Activated T-cell treated with anti-CD3 and anti-CD28 coated beads for 1 hour (primary cell): ENCODE measurements around the gene KY.

Experiments
- DNase-seq: peaks from one replicate; pipeline ENCODE4 v3.0.0-alpha.2; 2020; ENCODE audit warnings: low read depth

The KY gene

GRCh38 chr3:134672571-134672970 lies 21.7 kb upstream of the KY start:
- DNase-seq: no peak

DNA sequence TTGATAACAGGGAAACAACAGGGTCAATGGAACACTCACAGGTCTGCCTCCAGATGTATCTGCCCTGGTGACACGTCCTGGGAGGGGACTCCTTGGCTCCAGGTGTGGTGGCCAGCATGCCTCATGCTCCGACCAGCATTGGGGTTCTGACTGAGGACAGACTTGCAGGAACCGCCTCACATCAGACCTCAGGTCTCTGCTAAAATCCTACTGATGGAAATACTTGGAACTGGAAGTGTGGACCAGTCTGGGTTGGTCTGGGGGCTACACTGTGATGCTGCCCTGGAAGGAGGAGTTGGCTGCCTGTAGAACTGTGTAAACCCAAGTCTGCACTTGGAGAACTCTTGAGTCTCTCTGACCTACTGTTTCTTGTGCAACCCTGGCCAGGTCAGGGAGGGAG lies 17.1 kb upstream of the KY start:
- no peak for DNase-seq

DNA sequence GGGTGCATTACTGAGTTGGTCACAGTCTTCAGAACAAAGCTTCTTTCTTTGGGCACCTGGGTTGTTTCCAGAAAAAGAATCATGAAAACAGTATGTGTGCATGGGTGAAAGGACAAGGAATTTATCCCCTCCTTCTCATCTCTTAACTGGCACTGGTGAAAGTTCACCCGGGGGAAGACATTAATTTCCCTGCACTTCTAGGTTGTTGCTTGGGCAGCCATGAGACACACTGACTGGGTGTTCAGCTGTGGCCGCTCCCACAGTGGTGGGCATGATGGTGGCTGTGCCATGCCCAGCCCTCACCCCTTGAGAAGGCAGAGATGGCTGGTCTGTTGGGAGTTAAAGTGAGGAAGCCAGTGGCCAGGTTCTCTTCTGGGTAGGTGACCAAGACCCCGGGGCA lies 16.6 kb upstream of the KY start:
- DNase-seq: no peak

GRCh38 chr3:134666885-134667284 lies 16.1 kb upstream of the KY start:
- DNase-seq: no peak

DNA sequence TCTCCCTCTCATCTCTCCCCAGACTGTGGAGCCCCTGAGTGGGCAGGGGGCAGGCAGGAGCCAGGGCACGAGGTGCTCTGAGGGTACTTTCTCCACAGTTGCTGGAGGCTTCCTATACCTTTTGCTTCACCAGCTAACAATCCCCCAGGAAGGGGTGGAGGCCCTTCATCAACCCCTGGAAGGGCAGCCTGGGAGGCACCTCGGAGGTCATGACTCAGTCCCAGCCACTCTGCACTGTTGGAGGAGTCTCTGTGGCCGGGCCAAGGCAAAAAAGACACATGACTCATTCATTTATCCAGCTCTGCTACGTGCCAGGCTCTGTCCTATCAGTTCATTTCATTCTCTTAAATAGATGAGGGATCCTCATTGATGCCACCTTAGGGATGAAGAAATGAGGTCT lies 15.6 kb upstream of the KY start:
- no peak for DNase-seq

- DNase-seq: no peak
Measured at GRCh38 chr3:134666052-134666451, 15.2 kb upstream of the KY start.

- DNase-seq: no peak
Measured at GRCh38 chr3:134665243-134665642, 14.4 kb upstream of the KY start.

DNA sequence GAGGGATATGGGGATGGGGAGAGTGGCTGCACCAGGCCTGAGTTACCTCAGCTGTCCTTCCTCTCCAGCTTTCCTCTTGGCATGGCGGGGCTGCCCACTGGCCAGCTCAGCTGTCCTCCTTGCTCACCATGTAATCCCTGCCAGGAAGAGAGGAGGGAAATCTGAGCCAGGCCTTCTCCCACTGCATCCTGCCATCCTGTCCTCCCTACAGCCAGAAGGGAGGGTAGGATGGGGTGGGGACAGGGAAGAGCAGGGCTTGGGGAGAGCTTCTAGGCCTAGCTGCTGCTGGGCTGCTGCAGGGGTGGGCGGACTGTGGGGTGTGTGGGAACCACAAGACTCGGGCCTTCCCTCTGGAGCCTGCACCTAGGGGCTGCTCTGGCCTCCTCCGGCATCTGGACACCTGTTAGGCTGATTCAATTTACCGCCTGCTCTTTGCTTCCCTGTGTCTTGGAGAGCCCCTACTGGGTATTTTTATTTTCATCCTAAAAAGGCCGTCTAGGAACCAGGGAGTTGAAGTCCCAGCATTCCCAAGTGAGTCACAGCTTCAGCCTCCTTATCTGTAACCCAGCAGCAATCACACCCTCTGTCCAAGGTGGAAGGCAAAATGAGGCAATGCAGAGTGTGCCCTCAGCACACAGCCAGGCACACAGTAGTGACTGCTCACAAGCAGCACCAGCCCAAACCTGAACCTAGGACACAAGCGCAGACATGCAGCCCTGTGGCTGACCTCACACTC lies 13.1 kb upstream of the KY start:
- DNase-seq: no peak

- DNase-seq: no peak
Measured at GRCh38 chr3:134660046-134660441, 9.2 kb upstream of the KY start.

GRCh38 chr3:134659391-134660045 lies 8.7 kb upstream of the KY start:
- DNase-seq: no peak

GRCh38 chr3:134658555-134658954 lies 7.7 kb upstream of the KY start:
- DNase-seq: no peak

GRCh38 chr3:134656211-134656800 lies 5.5 kb upstream of the KY start:
- no peak for DNase-seq

DNA sequence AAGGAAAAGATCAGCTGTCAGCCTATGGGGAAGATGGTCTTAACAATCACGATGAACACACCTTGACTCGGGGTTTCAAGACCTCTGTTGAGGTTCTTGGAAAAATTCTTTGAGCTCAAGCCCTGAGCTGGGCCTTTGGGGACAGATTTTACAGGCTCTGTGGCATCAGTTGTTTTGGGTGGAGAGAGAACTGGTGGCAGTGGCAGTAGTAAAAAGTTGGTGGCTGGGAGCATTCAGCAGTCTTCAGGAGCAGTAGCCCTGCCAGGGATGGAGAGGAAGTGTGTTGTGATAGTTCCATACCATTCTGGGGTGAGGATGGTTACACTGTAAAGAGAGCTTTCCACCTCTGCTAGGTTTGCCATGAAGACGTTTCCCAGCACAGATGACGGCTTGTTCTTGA lies 4.9 kb upstream of the KY start:
- no peak for DNase-seq

GRCh38 chr3:134654031-134654430 lies 3.2 kb upstream of the KY start:
- no peak for DNase-seq

DNA sequence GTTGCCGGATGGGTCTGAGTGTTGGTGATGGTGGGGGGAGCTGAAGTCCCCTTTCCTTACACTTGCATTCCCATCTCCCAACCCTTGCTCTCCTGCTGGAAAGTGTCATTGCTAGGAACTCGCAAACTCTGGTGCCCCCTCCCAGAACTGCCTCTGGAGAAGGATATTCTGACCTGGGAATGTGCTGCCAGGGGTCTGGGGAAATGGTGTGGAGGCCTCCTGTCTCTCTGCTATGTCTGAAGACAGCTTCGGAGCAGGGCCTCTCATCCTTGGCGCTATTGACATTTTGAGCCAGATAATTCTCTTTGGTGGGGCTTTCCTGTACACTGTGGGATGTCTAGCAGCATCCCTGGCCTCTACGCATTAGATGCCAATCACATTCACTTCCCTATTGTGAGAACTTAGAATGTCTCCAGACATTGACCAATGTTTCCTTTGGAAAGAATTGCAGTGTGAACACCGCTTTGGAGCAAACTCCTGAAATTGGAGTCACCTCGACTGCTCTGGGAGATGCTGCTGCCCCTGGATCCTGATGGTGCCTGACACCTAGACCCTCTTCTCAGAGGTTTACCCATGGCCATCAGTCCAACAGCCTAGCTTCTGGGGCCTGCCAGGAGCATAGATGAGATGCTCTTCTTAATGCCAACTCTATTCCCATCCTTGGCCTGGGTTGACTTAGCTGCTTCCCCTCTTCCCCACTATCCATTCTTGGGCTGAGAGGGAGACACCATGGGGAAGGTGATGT lies 2.2 kb upstream of the KY start:
- no peak for DNase-seq

DNA sequence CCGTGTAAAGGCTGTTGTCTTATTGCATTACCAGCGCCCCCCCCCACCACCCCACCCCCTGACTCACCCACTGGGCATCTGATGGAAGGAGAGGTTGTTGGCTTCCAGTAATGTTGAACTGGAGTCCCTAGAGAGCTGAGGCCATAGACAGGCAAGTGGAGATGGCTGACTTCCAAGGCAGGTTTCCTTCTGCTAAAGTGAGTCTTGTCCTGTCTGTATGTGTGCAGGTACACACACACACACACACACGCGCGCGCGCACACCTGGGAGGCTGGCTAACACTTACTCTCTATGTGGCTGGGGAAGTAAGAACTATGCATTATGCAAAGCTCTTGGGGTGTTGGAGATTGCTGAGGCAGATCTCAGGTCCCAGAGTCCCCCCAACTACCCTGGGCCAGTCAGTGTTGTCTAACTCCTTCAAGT lies 1.6 kb upstream of the KY start:
- DNase-seq: no peak

- DNase-seq: no peak
Measured at GRCh38 chr3:134651347-134652041, 672 bp upstream of the KY start.

DNA sequence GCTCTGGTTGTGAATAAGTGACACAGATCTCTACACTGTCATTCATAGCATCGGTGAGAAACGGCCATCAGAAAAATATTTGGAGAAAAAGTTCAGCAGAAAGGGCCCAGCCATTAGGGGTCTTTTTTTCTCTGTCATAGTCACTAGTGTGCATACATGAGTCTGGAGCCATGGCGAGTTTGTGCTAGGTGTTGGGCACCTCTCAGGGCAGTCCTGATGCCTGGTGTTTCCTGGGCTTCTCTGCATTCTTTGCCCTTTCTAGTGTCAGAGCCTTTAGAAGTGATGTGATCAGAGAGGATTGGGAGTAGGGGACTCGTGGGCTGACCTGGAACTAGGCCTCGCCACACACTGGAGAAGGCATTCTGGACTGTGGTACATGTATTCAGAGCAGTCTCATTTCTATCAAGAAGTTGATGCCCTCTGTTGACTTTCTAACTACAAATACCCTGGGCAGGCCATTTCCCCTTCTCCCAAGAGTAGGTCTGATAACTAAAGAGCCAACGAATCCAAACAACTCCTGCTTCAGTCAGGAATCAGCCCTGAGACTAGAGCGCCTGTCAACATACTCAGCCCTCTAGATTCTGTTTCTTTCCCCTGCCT lies 1.6 kb downstream of the KY start:
- DNase-seq: no peak

- no peak for DNase-seq
Measured at GRCh38 chr3:134647902-134648760, 2.7 kb downstream of the KY start.

DNA sequence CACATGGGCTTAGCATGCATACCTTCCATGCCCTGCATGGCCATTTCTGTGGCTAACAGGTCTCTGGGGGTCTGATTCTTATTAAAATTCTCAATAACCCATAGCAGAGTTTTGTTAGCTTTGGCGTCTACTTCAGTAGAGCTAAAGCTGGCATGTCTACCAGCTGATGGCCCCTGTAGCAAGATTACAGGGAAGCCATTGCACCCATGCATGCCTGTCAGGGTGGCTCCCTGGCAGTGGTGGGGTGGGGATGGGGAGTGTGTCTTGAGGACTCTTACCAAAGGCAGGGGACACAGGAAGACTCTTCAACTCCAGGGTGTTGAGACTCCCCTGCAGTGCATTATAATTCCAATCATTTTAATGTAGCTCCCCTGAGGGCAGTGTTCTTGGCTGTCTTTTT lies 4.7 kb downstream of the KY start:
- DNase-seq: no peak

DNA sequence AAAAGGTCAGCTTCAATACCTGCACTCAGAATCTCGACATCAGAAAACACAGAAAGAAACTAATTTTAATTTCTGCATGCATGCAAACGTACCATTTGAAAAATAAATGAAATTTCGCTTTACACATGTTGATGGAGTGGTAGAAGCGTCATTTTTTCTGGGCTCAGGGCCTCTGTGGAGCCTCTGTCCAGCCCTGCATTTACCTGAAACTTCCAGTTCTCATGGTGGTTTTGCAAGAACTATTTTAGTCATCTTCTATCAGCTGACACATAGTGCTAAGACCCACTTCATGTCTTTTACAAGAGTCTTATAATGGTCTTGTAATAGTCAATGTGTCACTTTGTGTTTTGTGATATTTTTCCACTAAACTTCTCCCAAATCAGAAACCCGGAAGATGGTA lies 5.3 kb downstream of the KY start:
- DNase-seq: no peak
